Globus pallidus (tissue), 1 donor: ENCODE measurements around the gene MOB3B.
A peak's percentile ranks its signal among the peaks of the same experiment; 100 is the strongest.
"Not testable (repeated sequence)": the region's sequence is repeated elsewhere in the genome, so short reads cannot be mapped to it uniquely, and the experiment has no call there.

Experiments
- DNase-seq: peaks from one replicate; pipeline ENCODE4 v3.0.0-alpha.2; 2015; ENCODE audit warnings: low spot score

Gene MOB3B

DNA sequence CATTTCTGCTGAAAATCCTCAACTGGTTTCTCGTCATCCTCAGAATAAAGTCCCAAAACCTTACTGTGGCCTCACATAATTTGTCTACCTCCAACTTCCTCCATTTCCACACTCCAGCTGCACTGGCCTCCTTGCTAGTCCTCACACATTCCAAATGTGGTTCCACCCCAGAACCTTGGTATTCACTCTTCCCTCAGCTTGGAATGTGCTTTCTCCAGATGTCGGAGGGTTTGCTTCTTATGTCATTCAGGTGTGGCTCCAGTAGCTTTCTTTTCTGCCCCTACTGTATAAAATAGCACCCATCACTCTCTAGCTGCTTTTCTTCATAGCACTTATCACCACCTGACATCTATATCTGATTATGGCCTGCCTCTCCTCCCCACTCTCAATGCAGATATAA is 108.0 kb downstream of the MOB3B start:
- DNase-seq, result no peak

DNA sequence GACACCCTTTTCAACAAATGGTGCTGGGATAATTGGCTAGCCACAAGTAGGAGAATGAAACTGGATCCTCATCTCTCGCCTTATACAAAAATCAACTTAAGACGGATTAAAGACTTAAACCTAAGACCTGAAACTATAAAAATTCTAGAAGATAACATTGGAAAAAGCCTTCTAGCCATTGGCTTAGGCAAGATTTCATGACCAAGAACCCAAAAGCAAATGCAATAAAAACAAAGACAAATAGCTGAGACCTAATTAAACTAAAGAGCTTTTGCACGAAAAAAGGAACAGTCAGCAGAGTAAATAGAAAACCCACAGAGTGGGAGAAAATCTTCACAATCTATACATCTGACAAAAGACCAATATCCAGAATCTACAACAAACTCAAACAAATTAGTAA is 110.1 kb downstream of the MOB3B start:
- not testable (repeated sequence) for DNase-seq

DNA sequence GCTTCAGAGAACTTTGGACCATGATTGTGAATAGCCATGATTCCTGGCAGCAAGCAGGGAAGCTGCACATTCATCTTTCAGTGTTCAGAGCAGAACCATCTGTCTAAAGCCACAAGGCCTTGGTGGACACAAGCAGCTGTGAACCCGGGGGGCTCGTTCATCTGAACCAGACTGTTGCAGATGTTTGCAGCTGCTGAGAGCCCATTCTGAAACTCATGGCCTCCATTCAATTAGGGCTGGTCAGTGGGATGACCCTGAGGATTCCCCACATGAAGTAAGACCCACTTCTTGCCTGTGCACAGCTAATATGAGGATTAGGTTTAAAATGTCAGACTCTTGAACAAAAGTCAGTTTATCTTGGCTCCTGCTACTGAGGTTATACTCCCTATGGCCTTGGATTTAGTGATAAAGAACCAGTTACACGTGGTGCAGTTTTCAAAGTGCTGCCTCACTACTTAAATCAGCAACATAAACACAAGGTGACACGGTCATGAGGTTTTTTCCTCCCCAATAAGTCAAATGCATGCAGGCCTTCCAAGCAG is 115.3 kb downstream of the MOB3B start:
- no peak for DNase-seq

DNA sequence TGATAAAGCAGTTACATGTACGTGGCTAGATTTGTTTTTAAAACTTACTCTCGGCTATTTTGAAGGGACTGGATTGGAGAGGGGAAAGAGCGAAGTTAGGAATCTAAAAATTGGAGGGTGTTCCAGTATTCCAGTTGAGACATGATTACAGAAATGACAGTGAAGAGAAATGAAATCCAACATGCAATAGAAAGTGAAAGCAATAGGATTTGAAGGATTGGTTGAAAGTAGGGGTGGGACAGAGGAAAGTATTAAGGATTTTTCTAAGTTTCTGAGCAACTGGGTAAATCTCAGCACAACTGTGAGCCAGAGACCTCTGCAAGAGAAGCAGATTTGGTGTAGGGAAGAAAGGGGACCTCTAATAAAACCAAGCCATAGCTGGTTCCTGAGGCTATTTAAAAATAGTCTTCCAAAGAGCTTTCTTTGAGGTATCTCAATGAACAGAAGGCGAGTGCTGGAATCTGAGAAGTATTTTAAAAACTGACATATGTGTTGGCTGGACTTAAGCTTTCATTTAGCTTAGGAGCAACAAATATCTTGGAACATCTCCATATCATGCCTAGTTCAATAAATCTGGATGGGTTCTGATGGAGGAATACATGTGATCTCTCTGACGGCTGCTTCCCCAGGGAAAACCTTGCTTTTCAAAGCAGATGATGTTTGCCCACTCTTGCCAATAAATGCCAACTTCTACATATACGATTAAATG is 115.9 kb downstream of the MOB3B start:
- no peak for DNase-seq

DNA sequence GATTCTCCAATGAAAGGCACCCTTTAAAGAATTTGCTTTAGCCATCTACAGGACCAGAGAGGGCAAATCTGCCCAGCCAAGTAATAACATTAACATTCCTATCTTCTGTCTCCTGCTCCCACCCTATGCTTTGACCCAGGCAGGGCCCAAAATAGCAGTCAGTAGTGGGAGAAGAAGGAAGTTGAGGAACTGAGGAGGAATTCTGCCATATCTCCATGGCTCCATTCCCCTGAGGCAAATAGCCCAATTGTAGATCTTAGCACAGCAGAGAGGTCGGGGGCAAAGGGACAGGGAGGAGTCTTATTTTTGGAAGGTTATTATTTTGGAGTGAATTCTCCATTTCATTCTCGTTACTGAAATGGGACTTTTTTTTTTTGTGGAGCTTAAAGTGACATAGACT is 116.7 kb downstream of the MOB3B start:
- DNase-seq, result no peak

DNA sequence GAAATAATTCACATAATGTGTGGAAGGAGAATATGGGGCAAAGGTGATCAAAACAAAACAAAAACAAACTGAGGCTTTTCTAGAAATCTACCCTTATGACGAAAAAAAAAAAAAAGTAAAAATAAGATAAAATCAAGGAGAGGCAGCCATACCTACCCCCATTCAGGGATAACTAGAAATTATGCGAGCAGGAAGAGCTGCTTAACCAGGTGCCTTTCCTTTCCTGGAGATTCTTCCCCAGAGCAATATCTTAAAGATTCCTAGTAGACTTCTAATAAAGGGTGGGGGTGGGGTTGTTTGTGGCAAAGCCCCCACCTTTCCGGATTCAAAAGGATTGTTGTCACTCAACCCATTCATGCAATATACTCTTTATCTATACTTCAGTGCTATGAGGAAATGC is 117.5 kb downstream of the MOB3B start:
- DNase-seq, result no peak

DNA sequence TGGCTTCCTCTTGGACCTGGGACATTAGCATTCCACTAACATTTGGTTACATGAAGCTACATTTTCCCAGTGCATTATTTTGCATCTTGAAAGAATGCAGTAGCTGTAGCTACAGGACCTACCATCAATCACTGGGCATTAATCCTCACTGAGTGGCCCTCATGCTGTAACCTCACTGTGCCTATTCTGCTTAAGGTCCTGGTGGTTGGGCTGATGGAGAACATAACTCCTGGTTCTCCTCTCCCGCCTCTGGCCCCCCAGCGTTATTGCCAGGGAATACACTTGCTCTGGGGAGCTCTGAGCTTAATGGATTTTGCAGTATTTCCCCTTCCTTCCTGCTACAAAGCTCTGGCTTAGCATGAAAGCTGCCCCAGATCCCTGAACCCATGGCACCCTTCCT is 121.1 kb downstream of the MOB3B start:
- no peak for DNase-seq

DNA sequence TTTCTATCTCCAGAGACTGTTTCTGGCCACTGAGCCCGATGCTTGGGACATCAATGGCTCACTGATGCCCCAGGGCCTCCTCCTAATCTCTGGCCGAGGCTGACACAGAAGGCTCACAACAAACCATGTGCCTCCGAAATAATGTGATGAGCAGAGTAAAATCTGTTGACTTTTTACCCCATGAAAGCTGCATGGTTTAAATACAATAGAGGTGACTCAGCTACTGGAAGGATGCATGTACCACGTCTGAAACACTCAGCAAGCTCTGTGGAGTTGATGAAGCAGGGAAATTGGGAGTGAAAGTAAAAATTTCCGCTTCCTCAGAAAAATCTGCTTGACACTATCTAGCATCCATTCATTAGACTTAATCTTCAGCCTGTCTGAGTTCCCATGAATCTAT is 121.6 kb downstream of the MOB3B start:
- DNase-seq, result no peak

DNA sequence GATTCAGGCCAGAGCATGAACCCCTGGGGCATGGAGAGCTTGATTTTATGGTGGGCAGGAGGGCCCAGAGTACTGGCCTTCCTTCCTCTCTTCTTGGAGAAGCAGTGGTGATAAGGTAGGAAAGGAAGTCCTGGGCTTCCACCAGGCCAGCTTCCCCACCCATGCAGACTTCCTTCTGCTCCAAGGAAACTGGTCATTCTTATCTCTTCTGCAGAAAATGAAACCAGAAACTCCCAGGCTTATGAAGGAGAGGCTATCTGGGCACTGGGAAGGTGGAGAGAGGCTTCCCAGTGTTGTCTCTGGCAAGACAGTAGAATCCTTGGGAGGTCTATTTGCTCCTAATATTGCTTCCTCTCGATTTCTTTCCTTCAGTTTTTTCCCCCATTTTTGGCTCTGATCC is 122.1 kb downstream of the MOB3B start:
- no peak for DNase-seq

DNA sequence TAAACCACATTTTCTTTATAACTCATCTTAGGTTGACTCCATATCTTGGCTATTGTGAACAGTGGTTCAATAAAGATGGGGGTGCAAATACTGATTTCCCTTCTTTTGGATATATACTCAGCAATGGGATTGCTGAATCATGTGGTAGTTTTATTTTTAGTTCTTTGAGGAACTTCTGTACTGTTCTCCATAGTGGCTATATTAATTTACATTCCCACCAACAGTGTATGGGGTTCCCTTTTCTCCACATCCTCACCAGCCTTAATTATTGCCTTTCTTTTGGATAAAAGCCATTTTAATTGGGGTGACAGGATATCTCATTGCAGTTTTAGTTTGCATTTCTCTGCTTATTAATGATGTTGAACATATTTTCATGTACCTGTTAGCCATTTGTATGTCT is 125.0 kb downstream of the MOB3B start:
- DNase-seq, result no peak

DNA sequence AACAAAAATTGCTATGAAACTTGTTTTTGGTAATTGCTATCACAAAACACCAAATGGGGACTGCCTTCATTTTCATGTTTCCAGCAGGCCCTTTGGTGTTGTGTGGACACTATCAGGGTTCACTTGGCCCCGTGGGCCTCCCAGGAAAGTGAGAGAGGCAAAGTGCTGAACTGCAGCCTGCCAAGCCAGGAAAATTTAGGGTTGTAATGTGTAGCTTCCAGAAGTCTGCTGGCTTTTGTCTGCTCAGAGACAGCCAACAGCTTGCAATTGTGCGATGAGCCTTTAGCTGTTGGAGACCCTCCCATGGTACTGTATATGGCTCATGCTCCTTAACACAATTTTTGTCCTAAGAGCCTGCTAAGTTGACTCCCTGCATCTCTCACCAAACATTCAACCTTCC is 127.0 kb downstream of the MOB3B start:
- DNase-seq, result no peak

DNA sequence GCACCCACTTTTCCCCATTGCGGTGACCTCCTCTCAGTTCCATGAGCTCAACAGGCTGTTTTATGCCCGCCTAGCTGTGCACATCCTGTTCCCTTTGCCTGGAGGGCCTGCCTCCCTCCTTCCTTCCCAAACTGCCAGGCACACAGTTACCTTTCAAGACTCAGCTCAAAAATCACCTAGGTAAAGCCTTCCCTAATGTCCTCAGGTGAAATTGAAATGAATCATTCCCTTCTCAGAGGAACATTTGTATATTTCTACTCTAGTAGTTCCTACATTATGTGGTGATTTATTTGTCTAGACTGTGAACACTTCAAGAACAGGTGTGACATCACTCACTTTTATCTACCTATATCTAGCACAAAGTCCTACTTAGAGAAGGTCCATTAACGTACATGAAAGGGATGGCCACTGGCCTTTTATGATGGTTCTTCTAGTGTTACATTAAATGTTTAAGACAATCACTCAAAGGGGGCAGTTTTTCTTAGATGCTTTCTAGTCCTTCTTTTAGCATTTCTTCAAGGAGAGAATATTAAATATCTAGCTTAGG is 129.2 kb downstream of the MOB3B start:
- DNase-seq, result no peak

DNA sequence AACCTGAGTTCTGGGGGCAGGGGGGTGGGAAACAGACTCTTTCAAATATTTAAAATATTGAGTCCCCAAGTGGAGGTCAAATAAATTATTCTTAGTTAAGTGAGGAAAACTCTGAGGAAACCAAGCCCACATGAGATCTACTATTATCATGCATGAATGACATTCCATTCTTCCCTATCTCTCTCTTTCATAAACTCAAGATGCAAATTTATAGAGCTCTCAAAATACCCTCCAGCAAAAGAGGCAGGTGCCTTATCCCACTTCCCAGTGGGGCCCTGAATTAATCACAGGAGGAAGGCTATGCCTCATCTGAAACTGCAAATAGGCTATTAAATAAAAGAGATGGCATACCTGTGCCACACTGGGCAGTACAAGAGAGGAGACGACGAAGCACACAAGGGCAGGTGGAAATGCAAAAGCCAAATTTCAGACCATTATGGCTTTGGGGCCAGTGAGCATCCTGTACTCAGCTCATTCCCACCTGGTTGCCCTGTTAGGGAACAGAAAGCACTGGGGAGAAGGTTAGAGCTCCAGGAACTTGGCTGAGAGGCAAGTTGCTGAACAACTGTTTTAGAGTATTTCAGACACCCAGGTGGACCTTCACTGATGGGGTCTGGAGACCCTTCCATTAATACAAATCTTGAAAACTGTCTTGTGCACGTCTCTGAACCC is 130.5 kb downstream of the MOB3B start:
- DNase-seq, result no peak

DNA sequence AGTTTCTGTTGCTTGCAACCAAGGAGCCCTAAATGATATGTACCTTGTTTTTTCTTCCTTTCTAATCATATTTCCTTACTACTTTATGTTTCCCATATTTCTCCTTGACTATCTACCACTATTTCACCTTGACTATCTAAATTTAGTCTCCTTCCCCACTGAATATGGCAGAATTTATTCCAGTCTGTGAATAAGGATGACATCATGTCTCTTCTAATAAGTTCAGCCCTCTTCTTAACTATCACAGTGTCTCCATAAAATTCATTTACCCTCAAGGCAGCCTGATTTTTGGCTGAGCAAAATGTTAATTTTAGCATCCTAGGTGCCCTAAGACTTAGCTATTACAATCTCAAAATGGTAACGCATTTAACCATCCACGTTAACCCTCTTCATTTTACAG is 133.1 kb downstream of the MOB3B start:
- DNase-seq, result no peak

DNA sequence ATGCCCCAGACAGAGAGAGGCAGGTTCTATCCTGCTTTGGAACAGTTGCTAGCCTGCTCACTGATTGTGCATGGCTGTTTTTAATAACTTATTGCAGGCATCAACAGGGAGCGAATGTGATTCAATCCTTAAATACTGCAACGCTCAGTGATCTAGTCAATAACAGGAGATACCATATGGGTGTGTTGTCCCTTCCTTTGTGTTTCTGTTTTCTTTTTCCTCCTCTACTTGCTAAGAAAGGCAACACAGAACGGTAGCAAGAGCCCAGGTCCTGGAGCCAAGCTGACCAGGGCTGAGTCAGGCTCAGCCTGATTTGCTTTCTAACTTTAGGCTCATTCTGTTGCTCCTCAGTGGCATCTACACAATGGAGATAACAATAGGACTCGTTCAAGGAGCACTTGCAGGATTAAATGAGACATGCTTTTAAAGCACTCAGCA is 134.1 kb downstream of the MOB3B start:
- DNase-seq, result peak; percentile 66

DNA sequence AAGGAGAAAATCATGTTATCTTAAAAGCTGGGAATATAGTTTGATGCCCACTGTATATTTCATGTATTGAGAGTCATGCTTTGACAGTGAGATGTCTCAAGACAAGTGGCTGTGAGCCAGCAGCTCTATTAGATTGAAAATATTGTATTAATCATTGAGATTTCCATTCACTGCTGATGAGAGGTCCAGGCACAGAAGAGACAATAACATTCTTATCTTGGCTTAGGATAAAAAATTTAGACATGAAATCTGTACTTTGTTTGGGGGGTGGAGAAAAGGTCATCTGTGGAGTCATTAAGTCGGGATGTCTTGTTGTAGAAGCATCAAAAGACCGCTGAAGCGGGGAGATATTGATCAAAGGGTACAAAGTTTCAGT is 134.8 kb downstream of the MOB3B start:
- DNase-seq, result no peak

DNA sequence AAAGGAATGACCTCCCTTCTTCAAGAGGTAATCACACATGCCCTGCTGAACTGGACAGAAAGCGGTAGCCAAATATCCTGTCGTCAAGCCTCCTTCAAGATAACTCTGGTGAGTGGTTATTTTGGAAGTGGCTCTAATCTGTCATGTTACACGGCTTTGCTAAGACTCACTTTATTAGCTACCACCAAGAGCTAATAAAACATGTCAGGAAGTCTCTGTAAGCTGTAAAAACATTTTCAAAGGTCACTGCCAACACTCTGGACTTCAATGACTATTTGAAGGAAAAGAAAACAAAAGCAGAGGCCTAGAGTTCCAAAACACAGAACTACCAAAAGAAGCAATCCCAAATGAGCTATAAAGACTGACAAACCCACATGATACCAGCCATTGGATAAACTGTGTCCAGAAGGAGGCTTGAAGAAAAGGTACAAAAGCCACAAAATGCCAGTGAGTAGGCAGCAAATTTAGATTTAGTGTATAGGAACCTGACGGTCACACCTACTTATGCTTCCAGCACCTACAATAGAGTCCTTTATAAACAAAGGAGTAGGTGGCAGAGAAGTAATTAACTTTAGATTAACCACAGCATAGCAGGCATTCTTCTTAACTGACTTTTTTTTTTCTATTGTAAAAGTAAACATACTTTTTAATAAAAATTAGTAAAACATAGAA is 135.3 kb downstream of the MOB3B start:
- no peak for DNase-seq

DNA sequence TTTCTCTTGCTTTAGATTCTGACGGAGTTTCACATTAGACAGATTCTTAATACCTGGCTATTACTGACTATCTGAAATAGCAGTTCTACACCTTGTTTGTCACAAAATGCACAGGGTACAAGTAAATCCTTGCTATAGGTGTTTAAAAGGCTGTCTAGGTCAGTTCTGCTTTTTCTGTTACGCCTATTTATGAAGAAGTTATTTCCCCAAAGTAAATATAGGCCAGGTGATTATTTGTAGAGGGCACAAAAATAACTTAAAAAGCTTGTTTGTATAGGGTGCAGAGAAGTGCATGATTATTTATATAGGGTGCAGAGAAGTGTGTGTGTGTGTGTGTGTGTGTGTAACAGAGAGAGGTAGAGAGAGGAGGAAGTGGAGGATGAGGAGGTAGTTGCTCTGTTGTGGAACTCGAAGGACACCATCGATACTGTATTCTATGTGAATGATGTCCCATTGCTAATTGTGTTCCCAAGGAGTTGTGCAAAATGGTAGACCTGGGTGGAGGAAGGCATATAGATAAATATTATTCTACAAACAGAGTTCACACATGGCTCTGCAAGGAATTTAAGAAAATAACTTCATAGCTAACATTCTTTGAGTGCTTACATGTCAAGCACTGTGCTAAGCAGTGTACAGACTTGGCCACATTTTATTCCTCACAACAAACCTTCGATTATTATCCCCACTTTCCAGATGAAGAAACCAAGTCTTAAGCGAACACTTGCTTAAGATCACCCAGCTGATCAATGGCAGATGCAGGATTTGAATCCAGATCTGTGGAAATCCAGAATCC is 136.4 kb downstream of the MOB3B start:
- no peak for DNase-seq

DNA sequence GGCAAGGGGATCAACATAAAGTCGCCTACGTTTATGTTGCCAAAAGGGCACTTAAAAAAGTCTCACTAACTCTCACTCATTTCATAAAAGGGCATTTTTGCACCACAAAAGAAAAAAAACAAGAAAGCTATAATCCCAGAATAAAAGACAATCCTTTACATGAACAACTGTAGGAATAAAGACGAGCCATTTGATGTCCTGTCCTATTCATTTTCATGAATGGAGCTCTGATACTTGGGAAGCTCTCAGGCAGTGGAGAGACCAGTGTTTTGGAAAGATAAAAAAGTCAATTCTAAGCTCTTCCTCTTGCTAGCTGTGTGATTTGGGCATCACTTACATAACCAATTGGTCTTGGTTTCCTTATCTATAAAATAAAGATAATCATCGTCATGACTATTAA is 137.2 kb downstream of the MOB3B start:
- DNase-seq, result no peak

DNA sequence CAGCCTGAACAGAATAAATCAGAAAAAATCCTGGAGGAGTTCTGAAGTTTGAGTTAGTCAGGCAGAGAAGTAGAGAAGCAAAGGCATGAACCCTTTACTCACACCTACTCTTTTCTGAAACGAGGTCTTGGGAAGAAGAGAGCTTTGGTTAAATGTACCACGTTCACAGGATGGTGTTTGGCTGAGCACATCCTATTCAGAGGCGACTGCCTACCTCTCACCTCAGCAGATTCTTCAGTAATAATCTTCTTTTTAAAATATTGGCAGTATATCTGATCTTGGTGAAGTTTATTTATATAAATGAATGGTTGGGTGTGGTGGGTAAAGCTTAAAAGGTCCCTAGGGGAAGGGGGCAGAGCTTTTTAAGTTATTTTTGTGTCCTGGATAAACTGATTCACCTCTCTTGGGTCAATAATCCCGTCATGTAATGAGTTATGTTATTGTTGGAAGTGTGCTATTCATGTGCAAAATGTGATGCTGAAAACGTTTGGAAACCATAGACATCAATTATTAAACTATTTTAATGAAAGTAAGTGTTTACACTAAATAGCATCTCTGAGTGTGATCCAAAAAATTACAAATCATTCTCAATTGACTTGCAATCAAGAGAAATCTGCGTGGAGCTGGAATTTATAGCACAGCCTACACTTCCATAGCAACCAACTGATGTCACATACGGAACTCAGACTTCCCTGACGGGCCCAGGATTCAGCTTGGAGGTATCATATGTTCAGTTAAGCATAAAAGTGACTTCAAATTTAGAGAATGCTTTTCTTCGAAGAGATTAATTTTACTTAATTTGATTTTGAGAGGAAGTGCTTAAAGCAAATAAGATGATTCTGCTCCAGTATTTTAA is 138.3 kb downstream of the MOB3B start:
- DNase-seq, result no peak

DNA sequence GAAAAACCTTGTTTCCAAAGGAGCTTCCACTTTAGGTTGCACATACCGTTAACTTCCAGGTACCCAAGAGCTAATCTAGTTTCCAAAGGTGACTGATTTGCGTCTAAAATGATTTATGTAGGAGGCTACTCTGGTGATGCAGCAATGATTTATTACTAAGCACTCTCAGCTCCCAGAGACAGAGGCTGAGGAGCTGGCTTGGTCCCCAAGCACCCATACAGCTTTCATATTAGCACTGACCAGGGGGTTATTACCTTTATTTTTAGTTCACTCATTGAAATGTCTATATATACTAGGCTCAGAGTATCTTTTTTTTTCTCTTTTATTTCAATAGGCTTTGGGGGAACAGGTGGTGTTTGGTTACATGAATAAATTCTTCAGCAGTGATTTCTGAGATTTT is 141.5 kb downstream of the MOB3B start:
- no peak for DNase-seq
